HG03045 (cell line): ENCODE measurements around the gene PLEKHA7.

Source experiments
- ATAC-seq: cut with Tn5 transposase; IDR thresholded peaks from one replicate; pipeline ENCODE4 v1.9.1; 2021; ENCODE audit warnings: mild to moderate bottlenecking, moderate library complexity; ENCODE audit not compliant: unreplicated experiment

Gene PLEKHA7

GRCh38 chr11:16815047-16815767 lies 199.0 kb downstream of the PLEKHA7 start:
- ATAC-seq, result no peak

GRCh38 chr11:16814410-16815046 lies 199.7 kb downstream of the PLEKHA7 start:
- ATAC-seq, result no peak

GRCh38 chr11:16813126-16813525 lies 201.1 kb downstream of the PLEKHA7 start:
- ATAC-seq, result no peak

GRCh38 chr11:16812274-16812673 lies 201.9 kb downstream of the PLEKHA7 start:
- no peak for ATAC-seq

- ATAC-seq, result no peak
Observed at GRCh38 chr11:16811136-16812020, 202.8 kb downstream of the PLEKHA7 start.

- no peak for ATAC-seq
Observed at GRCh38 chr11:16809886-16810668, 204.1 kb downstream of the PLEKHA7 start.

GRCh38 chr11:16807306-16807705 lies 206.9 kb downstream of the PLEKHA7 start:
- ATAC-seq, result no peak

- ATAC-seq, result no peak
Observed at GRCh38 chr11:16806791-16807190, 207.4 kb downstream of the PLEKHA7 start.

- no peak for ATAC-seq
Observed at GRCh38 chr11:16805938-16806337, 208.3 kb downstream of the PLEKHA7 start.

GRCh38 chr11:16804104-16804947 lies 209.9 kb downstream of the PLEKHA7 start:
- no peak for ATAC-seq

GRCh38 chr11:16801288-16801980 lies 212.8 kb downstream of the PLEKHA7 start:
- ATAC-seq, result no peak

GRCh38 chr11:16800382-16800781 lies 213.8 kb downstream of the PLEKHA7 start:
- ATAC-seq, result no peak

- no peak for ATAC-seq
Observed at GRCh38 chr11:16799890-16800289, 214.3 kb downstream of the PLEKHA7 start.

GRCh38 chr11:16799221-16799620 lies 215.0 kb downstream of the PLEKHA7 start:
- no peak for ATAC-seq

GRCh38 chr11:16797776-16798175 lies 216.4 kb downstream of the PLEKHA7 start:
- ATAC-seq, result no peak

GRCh38 chr11:16796311-16796710 lies 217.9 kb downstream of the PLEKHA7 start:
- no peak for ATAC-seq

- no peak for ATAC-seq
Observed at GRCh38 chr11:16795146-16795545, 219.1 kb downstream of the PLEKHA7 start.

GRCh38 chr11:16794047-16794818 lies 220.0 kb downstream of the PLEKHA7 start:
- ATAC-seq, result no peak

- ATAC-seq, result no peak
Observed at GRCh38 chr11:16793511-16793910, 220.7 kb downstream of the PLEKHA7 start.
